Neutrophil (primary cell): ENCODE results near the gene KLHL29.

ENCODE experiments used
- H3K27ac ChIP-seq: fragments of 200-600 bp; sonication (generic); 2 replicates; pipeline ENCODE4 v1.5.1; 2016; ENCODE audit warnings: mild to moderate bottlenecking, moderate library complexity
- H3K27me3 ChIP-seq: fragments of 200-600 bp; sonication (generic); 2 replicates; pipeline ENCODE4 v1.6.0; 2016; ENCODE audit warnings: mild to moderate bottlenecking
- H3K36me3 ChIP-seq: fragments of 200-600 bp; sonication (generic); 2 replicates; pipeline ENCODE4 v1.5.1; 2017
- H3K4me1 ChIP-seq, 2 experiments: fragments of 200-600 bp in 1 of 2; sonication (generic) in 1 of 2; 1 replicate in 1 of 2; 2 replicates in 1 of 2; pipeline versions ENCODE4 v1.5.1 to v1.6.1; 2013 to 2016; ENCODE audit warnings: low read depth in 1 of 2, low read length in 1 of 2, mild to moderate bottlenecking in 1 of 2, moderate library complexity in 1 of 2; ENCODE audit not compliant: control insufficient read depth in 1 of 2, insufficient read depth in 1 of 2
- H3K4me3 ChIP-seq, 2 experiments: fragments of 200-600 bp in 1 of 2; sonication (generic) in 1 of 2; 1 replicate in 1 of 2; 2 replicates in 1 of 2; pipeline ENCODE4 v1.5.1; 2013 to 2016; ENCODE audit warnings: low read depth in 1 of 2, low read length in 1 of 2, mild to moderate bottlenecking in 1 of 2, moderate library complexity in 1 of 2
- H3K9me3 ChIP-seq: fragments of 200-600 bp; sonication (generic); 2 replicates; pipeline ENCODE4 v1.5.1; 2016
- TF ChIP-seq, protein P1 (sequence below): fragments of 200-600 bp; sonication (generic); IDR thresholded peaks from 2 replicates; pipeline ENCODE4 v1.5.1; 2016; ENCODE audit warnings: antibody characterized with exemption

The KLHL29 gene

DNA sequence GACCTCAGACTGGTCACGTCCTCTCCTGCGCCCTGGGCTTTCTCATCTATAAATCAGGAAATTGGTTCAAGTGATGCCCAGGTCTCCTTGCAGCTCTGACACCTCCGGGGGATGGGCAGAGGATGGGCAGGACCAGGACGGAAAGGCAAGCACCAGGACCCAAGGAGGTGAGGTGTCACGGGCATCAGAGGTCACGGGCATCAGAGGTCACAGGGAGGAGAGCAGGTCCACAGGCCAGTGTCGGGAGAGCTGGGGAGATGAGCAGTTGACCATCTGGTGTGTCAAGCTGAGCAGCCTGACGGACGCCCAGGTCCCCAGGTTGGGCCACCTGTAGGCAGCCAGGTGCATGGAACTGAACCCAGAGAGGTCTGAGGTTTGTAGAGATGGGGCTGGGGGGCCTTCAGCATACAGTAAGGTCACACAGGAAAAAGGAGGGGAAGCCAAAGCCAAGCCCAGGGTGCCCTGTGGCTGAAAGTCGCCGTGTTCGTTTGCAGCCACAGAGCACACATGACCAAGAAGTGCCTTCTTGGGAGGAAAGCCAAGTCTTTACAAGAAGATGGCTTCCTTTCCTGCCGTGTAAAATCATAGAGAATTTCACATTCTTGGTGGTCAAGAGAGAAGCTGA lies 301.5 kb downstream of the KLHL29 start:
- no peaks in the 10 kb centered on the region for H3K4me1 ChIP-seq
- H3K27me3 ChIP-seq = peaks cover 32% of the 10 kb centered on the region
- no peaks in the 10 kb centered on the region for H3K36me3 ChIP-seq
- TF ChIP-seq, protein P1, sequence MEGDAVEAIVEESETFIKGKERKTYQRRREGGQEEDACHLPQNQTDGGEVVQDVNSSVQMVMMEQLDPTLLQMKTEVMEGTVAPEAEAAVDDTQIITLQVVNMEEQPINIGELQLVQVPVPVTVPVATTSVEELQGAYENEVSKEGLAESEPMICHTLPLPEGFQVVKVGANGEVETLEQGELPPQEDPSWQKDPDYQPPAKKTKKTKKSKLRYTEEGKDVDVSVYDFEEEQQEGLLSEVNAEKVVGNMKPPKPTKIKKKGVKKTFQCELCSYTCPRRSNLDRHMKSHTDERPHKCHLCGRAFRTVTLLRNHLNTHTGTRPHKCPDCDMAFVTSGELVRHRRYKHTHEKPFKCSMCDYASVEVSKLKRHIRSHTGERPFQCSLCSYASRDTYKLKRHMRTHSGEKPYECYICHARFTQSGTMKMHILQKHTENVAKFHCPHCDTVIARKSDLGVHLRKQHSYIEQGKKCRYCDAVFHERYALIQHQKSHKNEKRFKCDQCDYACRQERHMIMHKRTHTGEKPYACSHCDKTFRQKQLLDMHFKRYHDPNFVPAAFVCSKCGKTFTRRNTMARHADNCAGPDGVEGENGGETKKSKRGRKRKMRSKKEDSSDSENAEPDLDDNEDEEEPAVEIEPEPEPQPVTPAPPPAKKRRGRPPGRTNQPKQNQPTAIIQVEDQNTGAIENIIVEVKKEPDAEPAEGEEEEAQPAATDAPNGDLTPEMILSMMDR = no peak
- H3K9me3 ChIP-seq = no peaks in the 10 kb centered on the region
- H3K4me3 ChIP-seq = no peak overlapping the region
- H3K27ac ChIP-seq = no peak overlapping the region

DNA sequence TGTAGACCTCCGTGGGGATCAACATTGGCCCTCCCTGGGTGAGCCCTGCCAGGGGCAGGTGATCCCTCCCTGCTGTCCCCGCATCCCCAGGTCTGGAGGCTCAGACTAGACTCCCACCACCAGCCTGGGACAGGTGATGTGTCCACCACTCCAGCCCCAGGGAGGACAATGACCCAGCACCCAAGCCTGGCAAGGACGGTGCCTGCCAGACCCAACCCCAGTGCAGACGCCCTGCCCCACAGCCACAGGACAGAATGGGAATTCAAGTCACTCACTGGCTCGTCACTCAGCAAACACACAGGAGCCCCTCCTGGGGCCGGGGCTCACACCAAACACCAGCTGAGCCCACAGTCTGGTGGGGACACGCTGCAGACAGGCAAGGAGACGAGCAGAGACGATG lies 302.2 kb downstream of the KLHL29 start:
- Histone ChIP-seq H3K27me3 (peaks cover 32% of the 10 kb centered on the region), H3K36me3 (no peaks in the 10 kb centered on the region), H3K4me3 (no peak overlapping the region), H3K4me1 (no peaks in the 10 kb centered on the region), H3K9me3 (no peaks in the 10 kb centered on the region), H3K27ac (no peak overlapping the region)
- TF ChIP-seq, protein P1 = no peak

DNA sequence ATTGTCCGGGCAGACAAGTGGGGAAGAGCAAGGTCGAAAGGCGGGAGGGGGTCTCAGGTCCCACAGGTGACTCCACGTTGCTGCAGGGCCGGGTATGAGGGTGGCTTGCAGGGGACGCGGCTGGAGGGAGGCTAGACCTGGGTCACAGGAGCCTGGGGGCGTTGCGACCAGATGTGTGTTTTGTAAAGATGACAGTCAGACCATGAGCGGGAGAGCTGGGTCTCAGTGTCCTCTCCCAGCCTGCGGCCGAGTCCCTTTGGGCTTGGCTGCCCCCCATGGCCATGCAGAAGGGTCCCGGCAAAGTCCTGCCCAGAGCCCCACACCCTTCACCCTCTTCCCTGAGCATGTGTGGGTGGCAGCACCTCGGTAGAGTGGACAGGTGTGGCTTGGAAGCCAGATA lies 302.7 kb downstream of the KLHL29 start:
- TF ChIP-seq, protein P1 = no peak
- Histone ChIP-seq H3K27ac (no peak overlapping the region), H3K4me3 (no peak overlapping the region), H3K9me3 (no peaks in the 10 kb centered on the region), H3K27me3 (peaks cover 32% of the 10 kb centered on the region), H3K4me1 (no peaks in the 10 kb centered on the region), H3K36me3 (no peaks in the 10 kb centered on the region)

DNA sequence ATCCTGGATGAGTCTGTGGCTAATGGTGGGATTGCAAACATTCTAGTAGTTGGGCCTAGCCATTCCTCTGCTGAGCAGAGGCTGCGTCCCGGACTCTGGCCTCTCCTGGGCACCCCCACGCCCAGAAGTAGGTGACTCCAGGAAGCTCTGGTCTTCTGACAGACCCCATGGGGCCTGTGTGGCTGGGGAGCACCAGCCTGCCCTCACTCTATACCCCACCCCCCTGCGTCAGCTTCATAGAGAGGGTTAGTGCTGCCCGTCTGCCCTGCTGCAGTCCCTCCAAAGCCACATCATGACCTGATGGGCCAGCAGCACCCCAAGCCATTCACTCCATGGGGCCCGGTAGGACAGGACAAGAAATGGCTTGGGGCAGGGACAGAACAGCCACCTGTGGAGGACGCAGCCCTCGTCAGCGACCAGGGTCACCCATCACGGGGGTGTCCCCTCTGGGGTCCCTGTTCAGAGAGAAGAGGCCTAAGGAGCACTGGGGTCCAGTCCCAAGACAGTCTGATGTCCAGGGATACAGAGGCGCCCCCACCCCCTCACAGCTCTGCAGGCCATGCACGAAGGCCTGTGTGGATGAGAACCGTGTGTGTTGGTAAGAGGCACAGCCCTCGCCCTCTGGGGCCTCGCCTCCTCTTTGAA lies 303.6 kb downstream of the KLHL29 start:
- Histone ChIP-seq H3K4me1 (no peaks in the 10 kb centered on the region), H3K27me3 (peaks cover 30% of the 10 kb centered on the region), H3K36me3 (no peaks in the 10 kb centered on the region), H3K27ac (no peak overlapping the region), H3K9me3 (no peaks in the 10 kb centered on the region), H3K4me3 (no peak overlapping the region)
- TF ChIP-seq, protein P1 = no peak

DNA sequence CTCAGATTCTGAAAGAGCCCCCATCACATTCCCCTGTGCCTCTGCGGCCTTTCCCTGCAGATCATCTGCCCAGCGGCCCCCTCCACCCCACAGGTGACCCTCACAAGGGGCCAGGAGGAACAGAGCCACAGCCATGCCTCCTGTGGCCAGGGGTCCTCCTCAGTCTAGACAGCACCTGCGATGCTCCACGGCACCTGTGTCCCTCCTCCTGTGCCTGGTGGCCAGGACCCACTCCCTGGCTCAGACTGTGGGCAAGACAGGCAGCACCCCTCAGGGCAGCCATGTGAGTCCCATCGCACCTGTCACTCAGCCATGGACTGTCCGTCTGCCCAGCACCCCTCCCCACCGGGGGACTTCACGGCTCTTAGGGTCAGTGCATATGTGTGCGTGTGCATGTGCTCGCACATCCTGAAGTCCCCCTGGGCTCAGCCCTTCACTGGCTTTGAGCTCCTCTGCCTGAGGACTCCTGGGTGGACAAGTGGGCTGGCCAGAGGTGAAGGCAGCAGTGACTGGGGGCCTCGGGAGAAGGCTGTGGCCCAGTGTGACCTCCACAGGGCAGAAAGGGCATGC lies 304.2 kb downstream of the KLHL29 start:
- Histone ChIP-seq H3K27me3 (peaks cover 26% of the 10 kb centered on the region), H3K4me3 (no peak overlapping the region), H3K27ac (no peak overlapping the region), H3K36me3 (no peaks in the 10 kb centered on the region), H3K4me1 (no peaks in the 10 kb centered on the region), H3K9me3 (no peaks in the 10 kb centered on the region)
- TF ChIP-seq, protein P1 = no peak
